ENCODE measurements around the gene DPM2.

GRCh38 chr9:127967151-127967809, 29.6 kb upstream of the DPM2 start:
- TF ChIP-seq CTCF (IDR thresholded peaks at IDR 0.05) (no peak), POLR2A (IDR thresholded peaks at IDR 0.05) (no peak)
